IMR-90 (cell line): Measurements from ENCODE around the gene KLC1. TPM values are rescaled to one million over a fixed set of nuclear protein-coding genes. Genes with fewer than 3 reads are reported as not detected.

Experiments used
- ATAC-seq: fragments of 200-7000 bp; cut with Tn5 transposase; 2 replicates; pipeline ENCODE4 v1.9.1; 2020; ENCODE audit warnings: low read depth, mild to moderate bottlenecking, moderate library complexity
- BruUV-seq: library from RNA; stranded (reverse); fragments of 400-500 nt; replicated peaks from 2 replicates; lab custom pipeline; 2021; lab: Mats Ljungman, UMichigan
- CTCF ChIA-PET: fragments of 300-600 bp; formaldehyde crosslinking; extraction: SDS; loops from one replicate; lab custom pipeline; 2021; ENCODE audit warnings: antibody characterized with exemption; lab: Yijun Ruan, JAX
- POLR2A ChIA-PET: fragments of 300-600 bp; sonication (Branson Sonifier 250); formaldehyde crosslinking; loops from one replicate; lab custom pipeline; 2022; ENCODE audit warnings: antibody characterized with exemption; ENCODE audit not compliant: unreplicated experiment; lab: Charles Lee
- DNase-seq: peaks from one replicate; pipeline ENCODE4 v3.0.0; 2013
- H2AFZ ChIP-seq: replicated peaks from 2 replicates; pipeline ENCODE3; 2013; ENCODE audit warnings: low read length, mild to moderate bottlenecking; ENCODE audit not compliant: poor library complexity
- H2AK5ac ChIP-seq: 2 replicates; pipeline ENCODE4 v1.6.1; 2013; ENCODE audit warnings: low read depth, low read length, inconsistent platforms
- H2AK9ac ChIP-seq: replicated peaks from 2 replicates; pipeline ENCODE3; 2013; ENCODE audit warnings: mild to moderate bottlenecking, low read depth, low read length, moderate library complexity; ENCODE audit not compliant: poor library complexity
- H2BK120ac ChIP-seq: 2 replicates; pipeline ENCODE4 v1.6.1; 2013; ENCODE audit warnings: low read depth, low read length, inconsistent platforms
- H2BK15ac ChIP-seq: 3 replicates; pipeline ENCODE4 v1.6.1; 2013; ENCODE audit warnings: low read depth, low read length, inconsistent platforms
- H2BK20ac ChIP-seq: 2 replicates; pipeline ENCODE4 v1.6.1; 2013; ENCODE audit warnings: low read depth, mild to moderate bottlenecking, inconsistent platforms, low read length, moderate library complexity
- H2BK5ac ChIP-seq: 2 replicates; pipeline ENCODE4 v1.6.1; 2013; ENCODE audit warnings: mild to moderate bottlenecking, low read depth, low read length, inconsistent platforms; ENCODE audit not compliant: poor library complexity, severe bottlenecking
- H3K14ac ChIP-seq: replicated peaks from 2 replicates; pipeline ENCODE4 v1.6.1; 2013; ENCODE audit warnings: low read depth, low read length, inconsistent platforms
- H3K18ac ChIP-seq: 2 replicates; pipeline ENCODE4 v1.6.1; 2013; ENCODE audit warnings: low read depth, low read length, control low read depth
- H3K23ac ChIP-seq: 2 replicates; pipeline ENCODE4 v1.6.1; 2013; ENCODE audit warnings: low read depth, low read length, inconsistent platforms
- H3K27ac ChIP-seq: 2 replicates; pipeline ENCODE4 v1.5.1; 2013; ENCODE audit warnings: mild to moderate bottlenecking, control low read depth, low read length; ENCODE audit not compliant: insufficient read depth
- H3K27me3 ChIP-seq: 2 replicates; pipeline ENCODE4 v1.6.1; 2013; ENCODE audit warnings: low read length; ENCODE audit not compliant: control insufficient read depth, insufficient read depth
- H3K36me3 ChIP-seq: 2 replicates; pipeline ENCODE4 v1.6.1; 2013; ENCODE audit warnings: low read length, mixed read lengths; ENCODE audit not compliant: control insufficient read depth, insufficient read depth
- H3K4ac ChIP-seq: 2 replicates; pipeline ENCODE4 v1.6.1; 2013; ENCODE audit warnings: low read depth, low read length, inconsistent platforms
- H3K4me1 ChIP-seq: 2 replicates; pipeline ENCODE4 v1.6.1; 2013; ENCODE audit warnings: low read length, mixed read lengths; ENCODE audit not compliant: control insufficient read depth, insufficient read depth
- H3K4me2 ChIP-seq: 2 replicates; pipeline ENCODE4 v1.6.1; 2013; ENCODE audit warnings: low read depth, mild to moderate bottlenecking, control low read depth, low read length, moderate library complexity
- H3K4me3 ChIP-seq: 2 replicates; pipeline ENCODE4 v1.5.1; 2013; ENCODE audit warnings: low read depth, mild to moderate bottlenecking, control low read depth, low read length, moderate library complexity; ENCODE audit not compliant: insufficient read depth
- H3K56ac ChIP-seq: 2 replicates; pipeline ENCODE4 v1.6.1; 2013; ENCODE audit warnings: low read length, inconsistent platforms; ENCODE audit not compliant: insufficient read depth; ENCODE audit errors: extremely low read depth
- H3K79me1 ChIP-seq, 2 experiments: 2 replicates each; pipeline ENCODE4 v1.6.1; 2013; ENCODE audit warnings: low read length in 2 of 2, inconsistent platforms in 1 of 2, low read depth in 1 of 2
- H3K9ac ChIP-seq: 2 replicates; pipeline ENCODE4 v1.6.1; 2013; ENCODE audit warnings: low read depth, low read length, control low read depth
- H3K9me1 ChIP-seq: 2 replicates; pipeline ENCODE4 v1.6.1; 2013; ENCODE audit warnings: low read length, inconsistent platforms; ENCODE audit not compliant: insufficient read depth
- H3K9me3 ChIP-seq: 2 replicates; pipeline ENCODE4 v1.6.1; 2013; ENCODE audit warnings: low read length; ENCODE audit not compliant: control insufficient read depth, insufficient read depth
- H4K20me1 ChIP-seq: 2 replicates; pipeline ENCODE4 v1.6.1; 2013; ENCODE audit warnings: low read length, inconsistent platforms; ENCODE audit not compliant: insufficient read depth
- H4K5ac ChIP-seq: 2 replicates; pipeline ENCODE4 v1.6.1; 2013; ENCODE audit warnings: mild to moderate bottlenecking, low read depth, low read length, control low read depth
- H4K8ac ChIP-seq, 2 experiments: 2 replicates each; pipeline ENCODE4 v1.6.1; 2013; ENCODE audit warnings: low read depth in 2 of 2, low read length in 2 of 2, control low read depth in 1 of 2, inconsistent platforms in 1 of 2
- H4K91ac ChIP-seq: 2 replicates; pipeline ENCODE4 v1.6.1; 2013; ENCODE audit warnings: low read depth, low read length, inconsistent platforms; ENCODE audit not compliant: insufficient read depth
- CEBPB ChIP-seq: IDR thresholded peaks from 2 replicates; pipeline ENCODE4 v1.6.1; 2012; ENCODE audit warnings: low read depth, low read length, improper control_type of control experiment
- CHD1 ChIP-seq: IDR thresholded peaks from 2 replicates; pipeline ENCODE4 v1.6.1; 2012; ENCODE audit warnings: low read depth, low read length, improper control_type of control experiment
- FOS ChIP-seq: fragments of 150-350 bp; IDR thresholded peaks from 2 replicates; pipeline ENCODE4 v1.6.1; 2016; ENCODE audit warnings: low read depth, low read length
- MAFK ChIP-seq: IDR thresholded peaks from 2 replicates; pipeline ENCODE4 v1.6.1; 2012; ENCODE audit warnings: low read depth, low read length, improper control_type of control experiment
- MXI1 ChIP-seq: IDR thresholded peaks from 2 replicates; pipeline ENCODE4 v1.6.1; 2012; ENCODE audit warnings: low read depth, mild to moderate bottlenecking, low read length, moderate library complexity, borderline replicate concordance
- NFE2L2 ChIP-seq: fragments of 150-350 bp; IDR thresholded peaks from 2 replicates; pipeline ENCODE4 v1.6.1; 2016; ENCODE audit warnings: low read depth, mild to moderate bottlenecking, low read length
- POLR2A ChIP-seq: IDR thresholded peaks from 2 replicates; pipeline ENCODE4 v1.6.1; 2012; ENCODE audit warnings: mild to moderate bottlenecking, low read depth, low read length
- RAD21 ChIP-seq: IDR thresholded peaks from 2 replicates; pipeline ENCODE4 v1.6.1; 2012; ENCODE audit warnings: low read length, improper control_type of control experiment
- RCOR1 ChIP-seq: IDR thresholded peaks from 2 replicates; pipeline ENCODE4 v1.6.1; 2012; ENCODE audit warnings: mild to moderate bottlenecking, low read length, improper control_type of control experiment; ENCODE audit not compliant: insufficient replicate concordance
- RFX5 ChIP-seq: IDR thresholded peaks from 2 replicates; pipeline ENCODE4 v1.8.0; 2012; ENCODE audit warnings: low read depth, mild to moderate bottlenecking, low read length, moderate library complexity
- USF2 ChIP-seq: fragments of 150-350 bp; IDR thresholded peaks from 2 replicates; pipeline ENCODE4 v1.6.1; 2017; ENCODE audit warnings: mild to moderate bottlenecking, antibody characterized with exemption, low read length, low read depth
- WGBS, 2 experiments: methylation state at CpG; one replicate each; pipeline versions ENCODE4 v1.1.5 to v1.1.7; 2013; ENCODE audit warnings: missing lambda C conversion rate in 2 of 2; ENCODE audit not compliant: insufficient read length in 1 of 2; ENCODE audit errors: extremely low coverage in 2 of 2; 5-methylcytosine and 5-hydroxymethylcytosine counted together
- dilution Hi-C: fragments of 300-500 bp; cut with HindIII; formaldehyde crosslinking; loops from one replicate; pipeline ENCODE4 v1.14.3; 2018; ENCODE audit warnings: low sequenced_read_pairs; ENCODE audit not compliant: unreplicated experiment
- in situ Hi-C: fragments of 300-500 bp; cut with MboI; formaldehyde crosslinking; loops from 3 replicates; pipeline ENCODE4 v1.14.3; 2019; ENCODE audit warnings: low sequenced_read_pairs, inconsistent platforms, mixed read lengths
- intact Hi-C: fragments of 100-400 bp; cut with micrococcal nuclease; formaldehyde crosslinking; loops from 2 replicates; pipeline ENCODE4 v1.10.0; 2022
- polyA plus RNA-seq, 3 experiments: library from polyadenylated mRNA; depleted of rRNA; stranded (reverse); fragments of >200 nt; gene quantifications; 2 replicates each; pipeline ENCODE4 v1.2.3, GENCODE V29; 2012; ENCODE audit warnings: low replicate concordance in 1 of 3
- total RNA-seq: library from RNA; depleted of rRNA; stranded (reverse); fragments of >200 nt; gene quantifications from 2 replicates; pipeline ENCODE4 v1.2.3, GENCODE V29; 2012

The KLC1 gene
- total and polyA plus RNA-seq, 2 of the 4 experiments (the other 2 are of a cell fraction) = 101 to 157 TPM

- TF ChIP-seq CHD1 = no peak
Observed at GRCh38 chr14:103680491-103681231, 51.6 kb downstream of the KLC1 start (continued).

GRCh38 chr14:103683139-103683538, 54.1 kb downstream of the KLC1 start:
- no peak for TF ChIP-seq RFX5
- no peak for TF ChIP-seq MXI1
- TF ChIP-seq CHD1 = no peak
- TF ChIP-seq POLR2A = no peak
- TF ChIP-seq RAD21 = no peak
- TF ChIP-seq NFE2L2 = no peak
- TF ChIP-seq RCOR1 = no peak
- no peak for TF ChIP-seq USF2
- no peak for TF ChIP-seq FOS
- no peak for TF ChIP-seq MAFK
- no peak for TF ChIP-seq CEBPB
- H4K20me1 ChIP-seq = peaks cover 37% of the 10 kb centered on the region
- no peak overlapping the region for H3K23ac ChIP-seq
- no peak overlapping the region for H3K14ac ChIP-seq
- H3K9ac ChIP-seq = no peak overlapping the region
- CTCF ChIA-PET = interaction anchor here (0.5 kb wide), 1 partner anchor 64 kb away, joined by 3 read pairs; no protein-coding TSS in a partner anchor
- DNase-seq = no peak
- H2BK15ac ChIP-seq = no peak overlapping the region
- no peak overlapping the region for H3K27ac ChIP-seq
- no peaks in the 10 kb centered on the region for H3K27me3 ChIP-seq
- no peak overlapping the region for H4K8ac ChIP-seq
- no peak overlapping the region for H2BK5ac ChIP-seq
- intact Hi-C loops (no loop called here), dilution Hi-C loops (no loop called here), in situ Hi-C loops (loop anchor here (10.0 kb wide), 1 partner anchor 108 kb away; no protein-coding TSS in a partner anchor)
- H2AK9ac ChIP-seq = no peak overlapping the region
- H4K91ac ChIP-seq = no peak overlapping the region
- POLR2A ChIA-PET = no interaction called here
- no peak overlapping the region for H3K4ac ChIP-seq
- ATAC-seq = no peak
- H2BK120ac ChIP-seq = no peak overlapping the region
- H2AK5ac ChIP-seq = no peak overlapping the region
- H3K56ac ChIP-seq = no peak overlapping the region
- no peak overlapping the region for H4K5ac ChIP-seq
- 84% methylated on average over 13 of the region's 15 CpGs; no CpG with 5 or more reads in 1 of the 2 experiments for WGBS, 2 experiments
- no peak overlapping the region for H2AFZ ChIP-seq
- H2BK20ac ChIP-seq = no peak overlapping the region
- no TSS peak for BruUV-seq
- no peak overlapping the region for H3K4me3 ChIP-seq
- peaks cover 32 to 70% of the 10 kb centered on the region in 2 experiments for H3K79me1 ChIP-seq
- H3K18ac ChIP-seq = no peak overlapping the region
- H3K9me1 ChIP-seq = peaks cover 10% of the 10 kb centered on the region; the same call in 1 of the 2 replicates
- H3K9me3 ChIP-seq = no peaks in the 10 kb centered on the region
- H3K36me3 ChIP-seq = peaks cover 63% of the 10 kb centered on the region
- no peak overlapping the region for H3K4me2 ChIP-seq
- peaks cover 9% of the 10 kb centered on the region for H3K4me1 ChIP-seq
